Kidney epithelial cell (primary cell): ENCODE results near the gene PLTP. TPM values are rescaled to one million over a fixed set of nuclear protein-coding genes. Genes with fewer than 3 reads are reported as not detected.

ENCODE experiments used
- DNase-seq: peaks from one replicate; pipeline ENCODE4 v3.0.0-alpha.2; 2010; ENCODE audit warnings: low read depth
- H3K27me3 ChIP-seq: 2 replicates; pipeline ENCODE4 v1.6.0; 2011; ENCODE audit warnings: low read length; ENCODE audit not compliant: control insufficient read depth, insufficient read depth
- H3K36me3 ChIP-seq: 2 replicates; pipeline ENCODE4 v1.5.1; 2011; ENCODE audit warnings: low read length; ENCODE audit not compliant: control insufficient read depth, insufficient read depth
- H3K4me3 ChIP-seq: 2 replicates; pipeline ENCODE4 v1.5.1; 2011; ENCODE audit warnings: low read depth, mild to moderate bottlenecking, control low read depth, low read length
- total RNA-seq: library from RNA; depleted of rRNA; stranded (reverse); fragments of >200 nt; gene quantifications from 2 replicates; pipeline ENCODE4 v1.2.3, GENCODE V29; 2015
- TF ChIP-seq, protein P1 (sequence below): IDR thresholded peaks from 2 replicates; pipeline ENCODE4 v1.5.1; 2011; ENCODE audit warnings: mild to moderate bottlenecking, moderate library complexity, low read length, control low read depth, inconsistent platforms; ENCODE audit not compliant: insufficient read depth, poor library complexity, severe bottlenecking

PLTP gene
- total RNA-seq, 1 donor from 2014 or later = 55.8 TPM

DNA sequence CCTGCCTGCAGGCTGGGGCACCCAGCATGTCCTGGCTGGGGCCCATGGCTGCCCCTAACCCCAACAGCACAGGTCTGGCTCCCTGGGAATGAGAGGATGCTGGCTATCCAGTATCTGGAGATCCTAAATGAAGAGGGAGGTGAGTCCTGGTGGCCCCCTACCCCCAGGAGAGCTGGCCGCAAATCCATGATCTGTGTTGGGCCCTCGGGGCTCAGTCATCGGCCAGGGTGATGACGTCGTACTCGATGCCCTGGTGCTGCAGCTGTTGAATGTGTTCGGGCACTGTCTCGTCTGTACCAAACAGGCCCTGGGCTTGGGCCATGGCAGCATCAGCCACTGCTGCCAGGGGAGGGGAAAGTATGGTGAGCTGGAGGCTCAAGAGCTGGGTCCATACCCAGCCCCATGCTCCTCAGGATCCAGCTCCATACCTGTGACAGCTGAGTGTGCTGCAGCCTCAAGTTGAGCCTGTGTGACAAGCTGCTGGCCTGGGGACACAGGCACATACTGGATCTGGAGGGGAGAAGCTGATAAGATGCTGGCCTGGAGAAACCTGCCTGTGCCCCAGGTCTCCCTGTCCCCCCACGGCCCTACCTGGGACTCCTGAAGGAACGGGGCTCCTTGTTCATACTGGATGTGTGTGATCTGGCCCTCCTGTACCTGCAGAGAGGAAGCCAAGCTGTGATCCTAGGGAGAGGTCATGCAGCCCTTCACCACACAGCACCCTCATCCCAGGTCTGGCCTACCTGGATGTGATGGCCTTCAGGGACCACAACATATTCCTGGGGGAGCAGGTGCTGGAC, 37.0 kb upstream of the PLTP start:
- Histone ChIP-seq H3K4me3 (no peak overlapping the region), H3K36me3 (peaks cover 4% of the 10 kb centered on the region), H3K27me3 (no peaks in the 10 kb centered on the region)
- DNase-seq = no peak
- TF ChIP-seq, protein P1, sequence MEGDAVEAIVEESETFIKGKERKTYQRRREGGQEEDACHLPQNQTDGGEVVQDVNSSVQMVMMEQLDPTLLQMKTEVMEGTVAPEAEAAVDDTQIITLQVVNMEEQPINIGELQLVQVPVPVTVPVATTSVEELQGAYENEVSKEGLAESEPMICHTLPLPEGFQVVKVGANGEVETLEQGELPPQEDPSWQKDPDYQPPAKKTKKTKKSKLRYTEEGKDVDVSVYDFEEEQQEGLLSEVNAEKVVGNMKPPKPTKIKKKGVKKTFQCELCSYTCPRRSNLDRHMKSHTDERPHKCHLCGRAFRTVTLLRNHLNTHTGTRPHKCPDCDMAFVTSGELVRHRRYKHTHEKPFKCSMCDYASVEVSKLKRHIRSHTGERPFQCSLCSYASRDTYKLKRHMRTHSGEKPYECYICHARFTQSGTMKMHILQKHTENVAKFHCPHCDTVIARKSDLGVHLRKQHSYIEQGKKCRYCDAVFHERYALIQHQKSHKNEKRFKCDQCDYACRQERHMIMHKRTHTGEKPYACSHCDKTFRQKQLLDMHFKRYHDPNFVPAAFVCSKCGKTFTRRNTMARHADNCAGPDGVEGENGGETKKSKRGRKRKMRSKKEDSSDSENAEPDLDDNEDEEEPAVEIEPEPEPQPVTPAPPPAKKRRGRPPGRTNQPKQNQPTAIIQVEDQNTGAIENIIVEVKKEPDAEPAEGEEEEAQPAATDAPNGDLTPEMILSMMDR = no peak

DNA sequence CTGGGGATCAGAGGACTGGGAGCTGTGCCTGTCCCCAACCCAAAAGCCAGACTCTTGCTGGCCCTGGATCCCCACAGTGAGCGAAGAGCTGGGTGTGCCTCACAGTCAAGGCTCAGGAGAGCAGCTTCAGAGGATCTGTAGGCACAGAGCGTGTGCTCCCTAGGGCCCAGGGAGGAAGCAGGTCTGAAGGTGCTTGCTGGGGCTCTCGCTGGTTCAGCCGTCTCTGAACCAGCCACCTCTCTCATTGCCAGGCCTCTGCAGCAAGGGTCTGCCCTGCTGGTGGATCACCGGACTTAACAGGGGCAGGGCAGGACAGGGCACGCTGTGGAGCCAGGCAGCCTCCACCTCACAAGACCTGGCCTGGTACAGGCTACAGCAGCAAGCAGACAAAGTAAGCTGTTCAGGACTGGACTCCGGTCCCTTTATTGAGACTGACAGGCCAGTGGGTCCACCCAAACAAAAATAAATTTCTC, 36.3 kb upstream of the PLTP start:
- no peaks in the 10 kb centered on the region for H3K27me3 ChIP-seq
- TF ChIP-seq, protein P1 = no peak
- H3K36me3 ChIP-seq = peaks cover 6% of the 10 kb centered on the region
- no peak overlapping the region for H3K4me3 ChIP-seq
- no peak for DNase-seq

GRCh38 chr20:45947110-45947866, 35.3 kb upstream of the PLTP start:
- Histone ChIP-seq H3K4me3 (no peak overlapping the region), H3K36me3 (peaks cover 6% of the 10 kb centered on the region), H3K27me3 (no peaks in the 10 kb centered on the region)
- TF ChIP-seq, protein P1 = no peak
- DNase-seq = no peak

DNA sequence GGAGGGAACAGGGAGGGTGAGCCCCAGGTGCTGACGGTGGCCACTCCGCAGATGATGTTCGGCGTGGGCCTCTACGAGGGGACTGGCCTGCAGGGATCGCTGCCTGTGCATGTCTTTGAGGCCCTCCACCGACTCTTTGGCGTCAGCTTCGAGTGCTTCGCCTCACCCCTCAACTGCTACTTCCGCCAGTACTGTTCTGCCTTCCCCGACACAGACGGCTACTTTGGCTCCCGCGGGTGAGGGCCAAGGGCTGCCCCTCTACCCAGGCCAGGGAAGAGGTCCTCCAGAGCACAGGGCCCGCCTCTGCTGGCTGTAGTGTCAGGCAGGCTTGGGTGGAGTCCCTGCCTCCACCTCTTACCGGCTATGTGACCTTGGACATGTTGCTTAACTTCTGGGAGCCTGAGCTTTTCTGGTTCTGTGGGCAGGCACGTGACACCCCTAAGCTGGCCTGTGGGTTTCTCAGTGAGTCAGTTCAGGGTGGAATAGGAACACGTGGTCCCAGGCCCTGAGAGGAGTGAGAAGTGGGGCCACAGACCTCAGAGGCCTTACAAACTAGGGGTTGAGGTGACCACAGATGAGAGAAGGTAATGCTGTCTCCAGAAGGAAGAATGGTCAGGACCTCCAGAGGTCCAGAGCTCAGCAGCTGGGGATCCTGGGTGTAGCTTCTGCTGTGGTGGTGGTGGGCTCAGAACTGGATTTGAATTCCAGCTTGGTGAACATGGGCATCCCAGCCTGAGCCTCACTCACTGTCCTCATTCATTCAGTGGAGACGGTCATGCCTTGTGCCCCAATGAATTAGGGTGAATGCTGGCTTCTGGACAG, 34.4 kb upstream of the PLTP start:
- peaks cover 6% of the 10 kb centered on the region for H3K36me3 ChIP-seq
- TF ChIP-seq, protein P1 = no peak
- DNase-seq = no peak
- H3K27me3 ChIP-seq = no peaks in the 10 kb centered on the region
- H3K4me3 ChIP-seq = no peak overlapping the region

DNA sequence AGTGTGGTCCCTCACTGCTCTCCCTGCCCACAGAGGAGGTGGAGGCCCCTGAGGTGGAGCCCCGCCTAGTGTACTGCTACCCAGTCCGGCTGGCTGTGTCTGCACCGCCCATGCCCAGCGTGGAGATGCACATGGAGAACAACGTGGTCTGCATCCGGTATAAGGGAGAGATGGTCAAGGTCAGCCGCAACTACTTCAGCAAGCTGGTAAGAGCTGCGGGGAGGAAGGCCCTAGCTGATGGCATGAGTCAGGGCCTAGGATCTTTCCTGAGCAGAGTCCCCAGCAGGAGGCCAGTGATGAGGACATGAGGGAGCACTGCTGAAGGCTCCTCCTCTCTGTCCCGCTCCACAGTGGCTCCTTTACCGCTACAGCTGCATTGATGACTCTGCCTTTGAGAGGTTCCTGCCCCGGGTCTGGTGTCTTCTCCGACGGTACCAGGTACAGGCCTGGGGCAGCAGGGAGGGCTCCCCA, 33.8 kb upstream of the PLTP start:
- no peaks in the 10 kb centered on the region for H3K27me3 ChIP-seq
- H3K36me3 ChIP-seq = peaks cover 7% of the 10 kb centered on the region

More for the DNA sequence above, 33.8 kb upstream of the PLTP start:
- DNase-seq = no peak
- no peak overlapping the region for H3K4me3 ChIP-seq
- TF ChIP-seq, protein P1 = no peak
